ENCODE measurements around the gene NTPCR.
"Not testable (repeated sequence)": the region's sequence is repeated elsewhere in the genome, so short reads cannot be mapped to it uniquely, and the experiment has no call there.

Gene NTPCR

GRCh38 chr1:232984577-232985425 is 34.4 kb downstream of the NTPCR start:
- no peak for DNase-seq (ENCODE audit: low spot score)

GRCh38 chr1:232985882-232986526 is 35.6 kb downstream of the NTPCR start:
- no peak for DNase-seq (ENCODE audit: low spot score)

- no peak for DNase-seq (ENCODE audit: low spot score)
These were observed 36.1 kb downstream of the NTPCR start for GRCh38 chr1:232986527-232986922.

- no peak for DNase-seq (ENCODE audit: low spot score)
These were observed 36.8 kb downstream of the NTPCR start for GRCh38 chr1:232987046-232987773.

GRCh38 chr1:232987774-232988140 is 37.3 kb downstream of the NTPCR start:
- DNase-seq (ENCODE audit: low spot score), result no peak

- DNase-seq (ENCODE audit: low spot score), result no peak
These were observed 38.2 kb downstream of the NTPCR start for GRCh38 chr1:232988572-232989040.

- DNase-seq (ENCODE audit: low spot score), result no peak
These were observed 40.0 kb downstream of the NTPCR start for GRCh38 chr1:232990176-232991128.

GRCh38 chr1:232991238-232991637 is 40.8 kb downstream of the NTPCR start:
- DNase-seq (ENCODE audit: low spot score), result no peak

- no peak for DNase-seq (ENCODE audit: low spot score)
These were observed 41.8 kb downstream of the NTPCR start for GRCh38 chr1:232992227-232992626.

- no peak for DNase-seq (ENCODE audit: low spot score)
These were observed 43.1 kb downstream of the NTPCR start for GRCh38 chr1:232993555-232993954.

GRCh38 chr1:232995189-232995588 is 44.8 kb downstream of the NTPCR start:
- no peak for DNase-seq (ENCODE audit: low spot score)

GRCh38 chr1:232996143-232996542 is 45.7 kb downstream of the NTPCR start:
- DNase-seq (ENCODE audit: low spot score), result no peak

- DNase-seq (ENCODE audit: low spot score), result no peak
These were observed 47.7 kb downstream of the NTPCR start for GRCh38 chr1:232998138-232998537.

GRCh38 chr1:232998646-232999045 is 48.2 kb downstream of the NTPCR start:
- DNase-seq (ENCODE audit: low spot score), result no peak

- DNase-seq (ENCODE audit: low spot score), result no peak
These were observed 49.7 kb downstream of the NTPCR start for GRCh38 chr1:232999956-233000625.

- not testable (repeated sequence) for DNase-seq (ENCODE audit: low spot score)
These were observed 53.2 kb downstream of the NTPCR start for GRCh38 chr1:233003638-233004037.

GRCh38 chr1:233004451-233004850 is 54.0 kb downstream of the NTPCR start:
- DNase-seq (ENCODE audit: low spot score), result no peak

GRCh38 chr1:233005156-233005555 is 54.7 kb downstream of the NTPCR start:
- DNase-seq (ENCODE audit: low spot score), result no peak

- no peak for DNase-seq (ENCODE audit: low spot score)
These were observed 55.3 kb downstream of the NTPCR start for GRCh38 chr1:233005703-233006102.

GRCh38 chr1:233006108-233006507 is 55.7 kb downstream of the NTPCR start:
- no peak for DNase-seq (ENCODE audit: low spot score)

- DNase-seq (ENCODE audit: low spot score), result no peak
These were observed 56.1 kb downstream of the NTPCR start for GRCh38 chr1:233006541-233006973.
